HG03521 (cell line): Measurements from ENCODE around the gene AXDND1.
"Not testable (repeated sequence)": the region's sequence is repeated elsewhere in the genome, so short reads cannot be mapped to it uniquely, and the experiment has no call there.

ENCODE experiments used
- ATAC-seq: cut with Tn5 transposase; IDR thresholded peaks from one replicate; pipeline ENCODE4 v1.9.1; 2021; ENCODE audit warnings: mild to moderate bottlenecking, moderate library complexity; ENCODE audit not compliant: unreplicated experiment

The AXDND1 gene

GRCh38 chr1:179365342-179366092, at the start of gene AXDND1:
TSS of gene AXDND1 (plus strand) at chr1:179365971. CDS start at chr1:179366510, 539 bp downstream.
- ATAC-seq = peak; percentile 98

- ATAC-seq = no peak
Measured at GRCh38 chr1:179318491-179318890, 47.3 kb upstream of the AXDND1 start.

- no peak for ATAC-seq
Measured at GRCh38 chr1:179321533-179322216, 44.1 kb upstream of the AXDND1 start.

- ATAC-seq = no peak
Measured at GRCh38 chr1:179322557-179322956, 43.2 kb upstream of the AXDND1 start.

- no peak for ATAC-seq
Measured at GRCh38 chr1:179323436-179323835, 42.3 kb upstream of the AXDND1 start.

- ATAC-seq = no peak
Measured at GRCh38 chr1:179325836-179326235, 39.9 kb upstream of the AXDND1 start.

GRCh38 chr1:179326746-179327145, 39.0 kb upstream of the AXDND1 start:
- no peak for ATAC-seq

- no peak for ATAC-seq
Measured at GRCh38 chr1:179327196-179327595, 38.6 kb upstream of the AXDND1 start.

GRCh38 chr1:179327679-179328078, 38.1 kb upstream of the AXDND1 start:
- no peak for ATAC-seq

GRCh38 chr1:179329862-179330261, 35.9 kb upstream of the AXDND1 start:
- no peak for ATAC-seq

- ATAC-seq = no peak
Measured at GRCh38 chr1:179334440-179334839, 31.3 kb upstream of the AXDND1 start.

GRCh38 chr1:179337288-179337687, 28.5 kb upstream of the AXDND1 start:
- no peak for ATAC-seq

GRCh38 chr1:179337942-179338560, 27.7 kb upstream of the AXDND1 start:
- ATAC-seq = no peak

GRCh38 chr1:179340918-179341317, 24.9 kb upstream of the AXDND1 start:
- no peak for ATAC-seq

- no peak for ATAC-seq
Measured at GRCh38 chr1:179341943-179342547, 23.7 kb upstream of the AXDND1 start.

GRCh38 chr1:179342740-179343404, 22.9 kb upstream of the AXDND1 start:
- no peak for ATAC-seq

GRCh38 chr1:179351281-179351680, 14.5 kb upstream of the AXDND1 start:
- ATAC-seq = no peak

- ATAC-seq = no peak
Measured at GRCh38 chr1:179352236-179352635, 13.5 kb upstream of the AXDND1 start.

- ATAC-seq = no peak
Measured at GRCh38 chr1:179353546-179353945, 12.2 kb upstream of the AXDND1 start.

- ATAC-seq = not testable (repeated sequence)
Measured at GRCh38 chr1:179361631-179362030, 4.1 kb upstream of the AXDND1 start.
